Activated naive CD4-positive, alpha-beta T cell treated with anti-CD3 and anti-CD28 coated beads, Interleukin-2, amount 50 U/mL, for 16 hours (primary cell): ENCODE data around the gene SLC30A1.
"Not testable (repeated sequence)": the region's sequence is repeated elsewhere in the genome, so short reads cannot be mapped to it uniquely, and the experiment has no call there.

Experiments used
- DNase-seq: peaks from one replicate; pipeline ENCODE4 v3.0.0-alpha.2; 2020

Gene SLC30A1

DNA sequence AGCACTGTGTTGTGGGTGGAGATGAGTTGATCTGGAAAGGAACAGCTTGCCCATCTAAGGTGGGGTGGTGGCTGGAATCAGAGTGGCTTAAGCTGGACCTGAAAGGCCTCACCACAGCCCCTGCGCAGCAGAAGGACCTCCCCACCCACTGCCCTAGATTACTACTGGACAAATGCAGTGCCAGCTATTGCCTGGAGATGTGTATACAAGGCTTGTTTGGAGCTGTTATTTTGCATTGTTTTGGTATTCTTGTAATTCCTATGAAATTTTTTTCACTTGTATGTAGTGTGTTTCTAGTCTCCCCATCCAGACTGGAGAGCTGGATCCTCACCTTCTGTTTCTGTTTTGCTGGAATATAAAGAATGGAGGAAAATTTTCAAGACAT lies 1.3 kb upstream of the SLC30A1 start:
- DNase-seq, result no peak

- no peak for DNase-seq
These were observed 710 bp upstream of the SLC30A1 start for GRCh38 chr1:211579440-211580302.

- DNase-seq, result peak; percentile 74
These were observed 932 bp downstream of the SLC30A1 start for GRCh38 chr1:211577819-211578639.

GRCh38 chr1:211577277-211577818 lies 1.6 kb downstream of the SLC30A1 start:
- no peak for DNase-seq

DNA sequence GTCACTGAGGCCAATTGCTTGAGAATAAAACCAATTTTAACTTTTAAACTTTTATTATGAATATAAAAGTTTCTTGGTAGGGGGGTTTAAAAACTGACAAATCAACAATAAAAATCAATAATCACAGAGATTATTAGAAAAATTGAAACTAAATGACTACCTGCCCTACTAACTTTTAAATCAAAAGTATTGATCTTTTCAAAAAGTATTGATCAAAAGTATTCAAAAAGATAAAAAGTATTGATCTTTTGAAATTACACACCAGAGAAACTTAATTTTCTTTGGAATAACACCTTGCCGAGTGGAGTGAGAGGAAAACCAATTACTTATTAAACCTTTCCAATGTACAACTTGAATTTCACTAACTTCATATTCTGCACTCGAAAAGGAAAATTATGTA lies 2.2 kb downstream of the SLC30A1 start:
- no peak for DNase-seq

- no peak for DNase-seq
These were observed 4.3 kb downstream of the SLC30A1 start for GRCh38 chr1:211574705-211575104.

GRCh38 chr1:211571998-211572397 lies 7.0 kb downstream of the SLC30A1 start:
- DNase-seq, result no peak

GRCh38 chr1:211570378-211570777 lies 8.6 kb downstream of the SLC30A1 start:
- DNase-seq, result not testable (repeated sequence)

DNA sequence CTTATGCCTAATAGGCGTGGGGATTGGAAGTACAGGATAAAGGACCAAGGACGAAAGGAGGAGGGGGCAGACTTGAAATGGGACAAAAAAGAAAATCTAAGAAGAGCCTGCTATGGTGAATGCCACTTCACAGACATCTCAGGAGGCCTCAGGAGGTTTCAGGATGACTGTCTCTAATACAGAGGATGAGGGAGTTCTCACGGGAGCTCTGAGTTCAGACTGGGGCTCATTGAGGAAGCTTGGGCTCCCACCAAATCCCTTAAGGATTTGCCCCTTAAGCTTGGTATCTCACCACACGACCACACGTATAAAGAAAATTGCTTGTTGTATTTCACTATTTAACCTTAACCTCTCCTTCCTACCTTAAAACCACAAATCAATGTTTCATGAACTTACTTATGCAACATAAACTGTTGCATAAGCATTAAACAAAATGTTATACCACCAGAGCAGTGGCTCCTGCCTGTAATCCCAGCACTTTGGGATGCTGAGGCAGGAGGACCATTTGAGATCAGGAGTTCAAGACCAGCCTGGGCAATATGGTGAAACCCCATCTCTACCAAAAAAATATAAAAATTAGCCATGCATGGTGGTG lies 12.4 kb downstream of the SLC30A1 start:
- DNase-seq, result no peak

DNA sequence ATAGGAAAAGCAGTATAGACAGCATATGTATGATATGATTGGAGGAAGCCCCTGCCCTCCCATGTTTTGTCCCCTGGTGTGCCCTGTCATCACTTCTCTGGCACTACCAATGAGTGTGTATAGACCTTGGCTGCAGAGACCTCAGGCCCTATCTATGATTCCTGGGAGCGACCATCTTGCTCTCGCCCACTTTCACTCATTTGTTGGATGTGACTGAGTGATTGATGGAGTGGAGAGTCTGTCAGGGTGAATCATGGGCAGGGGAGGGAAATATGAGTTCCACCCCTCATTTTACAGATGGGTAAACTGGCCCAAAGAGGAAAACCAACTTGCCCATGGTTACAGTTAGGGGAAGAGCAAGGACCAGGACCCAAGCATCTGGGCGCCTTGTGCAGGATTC lies 14.9 kb downstream of the SLC30A1 start:
- no peak for DNase-seq

DNA sequence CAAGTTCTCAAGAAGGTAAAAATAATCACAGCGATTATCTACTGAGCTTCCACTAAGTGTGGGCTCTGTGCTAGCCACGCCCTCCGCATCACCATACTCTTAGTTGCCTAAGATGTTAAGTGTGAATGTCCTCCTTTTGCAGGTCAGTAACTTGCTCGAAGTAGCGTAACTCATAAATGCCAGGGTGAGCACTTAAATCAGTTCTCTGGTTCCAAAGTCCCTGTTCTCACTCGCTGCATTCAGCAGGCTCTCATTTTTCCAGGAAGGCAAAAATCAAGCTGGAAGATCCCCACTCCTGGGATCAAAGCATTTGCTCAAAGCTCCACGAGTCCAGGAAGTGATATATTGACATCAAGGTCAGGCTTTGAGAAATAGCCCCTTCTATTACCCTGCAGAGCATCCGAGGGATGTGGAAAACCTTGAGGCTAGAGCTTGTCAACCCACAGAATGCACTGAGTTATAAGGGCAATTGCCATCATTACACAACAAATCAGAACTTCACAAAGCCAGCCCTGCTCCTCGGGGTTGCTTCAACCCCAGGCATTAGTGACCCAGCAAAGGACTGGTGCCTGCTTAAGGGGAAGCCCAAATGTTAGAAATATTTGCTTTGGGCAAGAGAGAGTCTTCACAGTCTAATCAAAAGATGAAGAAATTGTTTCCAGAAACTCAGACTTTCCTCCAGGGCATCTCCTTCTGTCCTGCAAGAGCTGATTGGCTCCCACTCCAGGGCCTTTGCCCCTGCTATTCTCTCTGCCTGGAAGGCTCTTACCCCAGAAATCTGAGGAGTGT lies 19.5 kb downstream of the SLC30A1 start:
- DNase-seq, result no peak

DNA sequence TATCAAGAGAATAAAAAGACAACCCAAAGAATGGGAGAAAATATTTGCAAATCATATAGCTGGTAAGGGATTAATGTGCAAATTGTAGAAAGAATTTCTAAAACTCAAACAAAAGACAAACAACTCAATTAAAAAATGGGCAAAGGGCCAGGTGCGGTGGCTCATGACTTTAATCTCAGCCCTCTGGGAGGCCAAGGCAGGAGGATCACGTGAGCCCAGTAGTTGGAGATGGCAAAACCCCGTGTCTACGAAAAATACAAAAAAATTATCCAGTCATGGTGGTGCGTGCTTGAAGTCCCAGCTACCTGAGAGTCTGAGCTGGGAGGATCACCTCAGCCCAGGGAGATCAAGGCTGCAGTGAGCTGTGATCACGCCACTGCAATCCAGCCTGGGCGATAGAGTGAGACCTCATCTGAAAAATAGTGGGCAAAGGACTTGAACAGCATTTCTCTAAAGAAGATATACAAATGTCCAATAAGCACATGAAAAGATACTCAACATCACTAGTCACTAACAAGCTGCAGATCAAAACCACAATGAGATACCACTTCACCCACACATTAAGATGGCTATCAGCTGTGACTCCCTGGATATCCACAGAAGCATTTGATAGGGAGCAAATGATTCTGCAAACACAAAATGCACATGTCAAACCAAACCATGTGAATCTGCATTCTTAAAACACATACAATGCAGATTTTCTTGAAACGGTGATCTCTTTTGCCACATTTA lies 20.9 kb downstream of the SLC30A1 start:
- no peak for DNase-seq

DNA sequence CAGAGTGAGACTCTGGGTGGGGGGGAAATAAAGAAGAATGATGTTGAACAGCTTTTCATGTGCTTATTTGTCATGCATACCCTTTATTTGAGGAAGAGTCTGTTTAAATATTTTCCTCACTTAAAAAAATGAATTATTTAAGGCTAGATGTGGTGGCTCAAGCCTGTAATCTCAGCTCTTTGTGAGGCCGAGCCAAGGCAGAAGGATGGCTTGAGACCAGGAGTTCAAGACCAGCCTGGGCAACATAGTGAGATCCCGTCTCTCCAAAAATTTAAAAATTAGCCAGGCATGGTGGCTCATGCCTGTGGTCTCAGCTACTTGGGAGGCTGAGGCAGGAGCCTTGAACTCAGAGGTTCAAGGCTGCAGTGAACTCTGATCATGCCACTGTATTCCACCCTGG lies 25.4 kb downstream of the SLC30A1 start:
- DNase-seq, result no peak

DNA sequence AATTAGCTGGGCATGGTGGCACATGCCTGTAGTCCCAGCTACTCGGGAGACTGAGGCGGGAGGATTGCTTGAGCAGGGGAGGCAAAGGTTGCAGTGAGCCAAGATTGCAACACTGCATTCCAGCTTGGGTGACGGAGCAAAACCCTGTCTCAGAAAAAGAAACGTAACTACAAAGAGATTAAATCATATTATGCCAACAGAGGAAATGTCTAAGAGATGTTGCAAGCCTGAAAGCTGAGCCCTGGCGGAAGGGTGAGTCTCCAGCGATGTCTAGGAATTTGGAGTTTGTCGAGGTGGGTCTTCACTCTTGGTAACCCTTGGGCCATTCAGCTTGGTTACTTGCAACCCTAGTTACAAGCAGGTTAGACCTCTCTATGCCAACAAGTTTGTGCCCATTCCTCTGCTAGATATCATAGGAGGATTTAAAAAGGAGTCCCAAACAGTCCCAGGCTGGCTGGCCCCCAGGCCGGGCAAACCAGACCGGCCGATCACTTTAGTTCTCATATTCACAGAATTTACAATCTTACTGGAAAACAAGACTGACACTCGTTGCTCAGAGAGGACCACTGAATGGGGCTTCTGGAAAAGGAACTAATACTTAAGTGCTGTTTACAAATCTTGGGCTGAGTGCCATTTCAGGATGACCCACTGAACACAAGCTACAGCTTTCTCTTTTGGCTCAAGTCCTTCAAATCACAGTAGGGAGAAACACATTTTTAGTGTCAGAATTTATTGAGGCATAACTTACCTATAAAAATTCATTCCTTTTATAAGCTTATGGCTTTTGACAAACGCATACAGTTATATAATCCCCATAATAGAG lies 27.1 kb downstream of the SLC30A1 start:
- DNase-seq, result no peak

DNA sequence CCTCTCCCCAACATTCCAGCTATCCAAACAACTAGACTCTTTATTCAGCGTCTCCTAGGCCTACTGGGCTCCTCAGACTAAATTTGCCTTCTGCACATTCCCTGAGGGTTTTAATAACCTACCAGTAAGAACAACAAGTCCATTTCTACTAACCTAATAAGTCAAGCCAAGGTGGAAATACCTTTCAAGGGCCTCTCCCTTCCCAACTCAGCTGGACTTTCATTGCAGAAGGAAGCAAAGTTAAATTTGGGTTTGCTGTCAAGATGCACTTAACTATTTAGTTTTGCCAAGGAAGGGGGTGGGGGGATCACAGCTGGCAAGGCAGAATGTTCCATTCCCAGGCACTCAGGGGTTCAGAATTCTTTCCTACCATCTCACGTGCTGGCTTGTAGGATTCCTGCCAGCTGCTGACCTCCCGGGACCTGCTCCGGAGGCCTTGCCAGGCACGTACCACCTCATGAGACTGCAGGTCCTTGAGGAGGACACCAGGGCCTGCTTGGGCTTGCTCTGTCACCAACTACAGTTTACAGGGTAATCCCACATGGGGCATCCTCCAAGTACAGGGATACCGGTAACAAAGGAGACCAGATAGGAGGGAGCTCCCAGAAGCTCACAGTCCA lies 29.8 kb downstream of the SLC30A1 start:
- no peak for DNase-seq

GRCh38 chr1:211548321-211549091 lies 30.5 kb downstream of the SLC30A1 start:
- DNase-seq, result no peak

GRCh38 chr1:211547710-211548109 lies 31.3 kb downstream of the SLC30A1 start:
- no peak for DNase-seq

DNA sequence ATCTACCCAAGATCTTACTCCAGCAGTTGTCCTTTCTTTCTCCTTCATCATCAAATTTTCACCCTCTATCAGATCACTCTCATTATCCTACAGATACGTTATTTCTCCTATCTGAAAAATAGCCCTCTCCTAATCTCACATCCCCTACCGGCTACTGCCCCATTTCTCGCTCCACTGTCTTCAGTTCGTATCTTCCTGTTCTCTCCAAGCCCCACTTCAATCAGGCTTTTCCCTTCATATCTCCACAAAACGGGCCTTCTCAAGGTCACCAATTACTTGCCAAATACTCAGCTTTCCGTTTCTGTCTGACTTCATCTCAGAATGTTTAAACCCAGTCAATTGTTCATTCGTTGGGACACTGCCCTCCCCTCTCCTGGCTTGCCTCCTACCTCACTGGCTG lies 32.4 kb downstream of the SLC30A1 start:
- DNase-seq, result no peak

DNA sequence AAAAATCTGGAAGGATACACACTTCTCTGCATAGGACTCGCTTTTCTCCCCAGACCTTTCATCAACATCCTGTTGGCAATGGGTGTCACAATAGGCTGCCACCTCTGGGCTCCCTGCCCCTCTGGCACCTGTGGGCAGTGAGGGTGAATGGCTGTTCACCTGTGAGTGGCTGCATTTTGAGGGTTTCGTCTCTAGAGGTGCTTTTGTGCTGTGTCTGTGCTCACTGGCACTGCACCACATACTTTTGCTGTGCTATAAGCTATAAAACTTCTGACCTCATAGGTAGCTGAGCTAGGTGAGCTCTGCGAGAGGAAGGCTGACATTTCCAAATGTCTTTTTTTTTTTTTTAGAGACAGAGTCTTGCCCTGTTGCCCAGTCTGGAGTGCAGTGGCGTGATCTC lies 35.9 kb downstream of the SLC30A1 start:
- DNase-seq, result no peak
